Measurements from ENCODE around the gene IL15. TPM values are rescaled to one million over a fixed set of nuclear protein-coding genes. Genes with fewer than 3 reads are reported as not detected.

IL15 gene
- total and polyA plus RNA-seq, 2 of the 8 experiments (the other 6 are each of a cell fraction or from before 2014, with no cell fraction given): 0.30 to 0.61 TPM

- no peak for TF ChIP-seq ATF2 (IDR thresholded peaks at IDR 0.05; ENCODE audit: low read length)
Observed at GRCh38 chr4:141692081-141692480, 55.7 kb downstream of the IL15 start (continued).

Measured in H1 (cell line).